ENCODE measurements around the gene TRAF3. TPM values are rescaled to one million over a fixed set of nuclear protein-coding genes. Genes with fewer than 3 reads are reported as not detected.

TRAF3 gene
- total and polyA plus RNA-seq, 4 donors, result 2.1 to 12.0 (median 5.2) TPM

GRCh38 chr14:102853648-102854047 lies 76.4 kb downstream of the TRAF3 start:
- H3K9ac ChIP-seq (ENCODE audit: low read depth in 1 of 2, low read length in 2 of 2), result no peak overlapping the region
- H3K4me3 ChIP-seq (ENCODE audit: low read depth in 1 of 3, low read length in 3 of 3), result no peak overlapping the region
- peaks cover 3 to 14% (median 11%) of the 10 kb centered on the region in 4 donors for H3K4me1 ChIP-seq (ENCODE audit: control insufficient read depth in 4 of 4, insufficient read depth in 4 of 4, low read length in 3 of 4)
- no peaks in the 10 kb centered on the region for H3K36me3 ChIP-seq (ENCODE audit: control insufficient read depth in 4 of 4, insufficient read depth in 3 of 4, low read depth in 1 of 4, low read length in 3 of 4)
- 83% methylated on average over 7 of the region's 7 CpGs for WGBS
- no peak for TF ChIP-seq SP1 (IDR thresholded peaks at IDR 0.05)
- no peak for TF ChIP-seq HNF4A (conservative IDR thresholded peaks at IDR 0.05)
- no peak for TF ChIP-seq TAF1 (conservative IDR thresholded peaks at IDR 0.05)
- no peak for TF ChIP-seq JUND (IDR thresholded peaks at IDR 0.05)
- TF ChIP-seq, protein P1, sequence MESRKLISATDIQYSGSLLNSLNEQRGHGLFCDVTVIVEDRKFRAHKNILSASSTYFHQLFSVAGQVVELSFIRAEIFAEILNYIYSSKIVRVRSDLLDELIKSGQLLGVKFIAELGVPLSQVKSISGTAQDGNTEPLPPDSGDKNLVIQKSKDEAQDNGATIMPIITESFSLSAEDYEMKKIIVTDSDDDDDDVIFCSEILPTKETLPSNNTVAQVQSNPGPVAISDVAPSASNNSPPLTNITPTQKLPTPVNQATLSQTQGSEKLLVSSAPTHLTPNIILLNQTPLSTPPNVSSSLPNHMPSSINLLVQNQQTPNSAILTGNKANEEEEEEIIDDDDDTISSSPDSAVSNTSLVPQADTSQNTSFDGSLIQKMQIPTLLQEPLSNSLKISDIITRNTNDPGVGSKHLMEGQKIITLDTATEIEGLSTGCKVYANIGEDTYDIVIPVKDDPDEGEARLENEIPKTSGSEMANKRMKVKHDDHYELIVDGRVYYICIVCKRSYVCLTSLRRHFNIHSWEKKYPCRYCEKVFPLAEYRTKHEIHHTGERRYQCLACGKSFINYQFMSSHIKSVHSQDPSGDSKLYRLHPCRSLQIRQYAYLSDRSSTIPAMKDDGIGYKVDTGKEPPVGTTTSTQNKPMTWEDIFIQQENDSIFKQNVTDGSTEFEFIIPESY (IDR thresholded peaks at IDR 0.05), result no peak
- TF ChIP-seq CTCF (IDR thresholded peaks at IDR 0.05; ENCODE audit: low read depth, low read length, missing input control), result no peak
- TF ChIP-seq RAD21 (IDR thresholded peaks at IDR 0.05), result no peak
- TF ChIP-seq FOXA1 (IDR thresholded peaks at IDR 0.05), result no peak
- DNase-seq (ENCODE audit: low spot score), result no peak
- H3K27me3 ChIP-seq (ENCODE audit: control insufficient read depth in 4 of 4, insufficient read depth in 4 of 4, low read length in 3 of 4), result no peaks in the 10 kb centered on the region
- H3K27ac ChIP-seq (ENCODE audit: low read depth in 1 of 2, low read length in 2 of 2), result no peak overlapping the region
- H3K9me3 ChIP-seq (ENCODE audit: control insufficient read depth in 4 of 4, low read length in 3 of 4), result no peaks in the 10 kb centered on the region

DNA sequence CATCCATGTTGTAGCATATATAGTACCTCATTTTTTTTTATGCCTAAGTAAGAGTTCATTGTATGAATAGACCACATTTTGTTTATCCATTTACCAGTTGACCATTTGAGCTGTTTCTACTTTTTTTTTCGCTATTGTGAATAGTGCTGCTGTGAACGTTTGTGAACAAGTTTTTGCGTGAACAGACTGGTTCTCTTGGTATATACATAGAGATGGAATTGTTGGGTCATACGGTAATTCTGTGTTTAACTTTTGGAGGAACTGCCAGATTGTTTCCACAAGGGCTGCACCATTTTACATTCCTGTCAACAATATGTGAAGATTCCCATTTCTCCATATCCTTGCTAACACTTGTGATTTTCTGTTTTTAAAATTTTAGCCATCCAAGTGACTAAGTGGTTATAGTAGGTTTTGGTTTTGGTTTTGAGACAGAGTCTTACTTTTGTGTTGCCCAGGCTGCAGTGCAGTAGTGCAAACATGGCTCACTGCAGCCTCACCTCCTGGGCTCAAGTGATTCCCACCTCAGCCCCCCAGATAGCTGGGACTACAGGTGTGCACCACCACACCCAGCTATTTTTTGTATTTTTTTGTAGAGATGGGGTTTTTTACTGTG lies 76.9 kb downstream of the TRAF3 start:
- Histone ChIP-seq H3K9me3 (ENCODE audit: control insufficient read depth in 4 of 4, low read length in 3 of 4) (no peaks in the 10 kb centered on the region), H3K4me1 (ENCODE audit: control insufficient read depth in 4 of 4, insufficient read depth in 4 of 4, low read length in 3 of 4) (peaks cover 2 to 11% (median 9%) of the 10 kb centered on the region in 4 donors), H3K27me3 (ENCODE audit: control insufficient read depth in 4 of 4, insufficient read depth in 4 of 4, low read length in 3 of 4) (no peaks in the 10 kb centered on the region), H3K36me3 (ENCODE audit: control insufficient read depth in 4 of 4, insufficient read depth in 3 of 4, low read depth in 1 of 4, low read length in 3 of 4) (no peaks in the 10 kb centered on the region), H3K9ac (ENCODE audit: low read depth in 1 of 2, low read length in 2 of 2) (no peak overlapping the region), H3K4me3 (ENCODE audit: low read depth in 1 of 3, low read length in 3 of 3) (no peak overlapping the region), H3K27ac (ENCODE audit: low read depth in 1 of 2, low read length in 2 of 2) (no peak overlapping the region)
- 97% methylated on average over 4 of the region's 4 CpGs for WGBS
- TF ChIP-seq ATF3 (IDR thresholded peaks at IDR 0.05) (no peak), HNF4G (IDR thresholded peaks at IDR 0.05) (no peak), EGR1 (IDR thresholded peaks at IDR 0.05; ENCODE audit: low read depth in 2 of 2) (no peak), GABPA (IDR thresholded peaks at IDR 0.05 in 1 of 2, conservative IDR thresholded peaks at IDR 0.05 in 1 of 2) (no peak), CTCF (IDR thresholded peaks at IDR 0.05; ENCODE audit: low read depth, low read length, missing input control) (no peak), TAF1 (conservative IDR thresholded peaks at IDR 0.05) (no peak), SP1 (IDR thresholded peaks at IDR 0.05) (no peak), FOXA2 (IDR thresholded peaks at IDR 0.05) (no peak), JUND (IDR thresholded peaks at IDR 0.05) (no peak), NR2F2 (IDR thresholded peaks at IDR 0.05) (no peak), MAX (IDR thresholded peaks at IDR 0.05) (no peak), FOXA1 (IDR thresholded peaks at IDR 0.05) (no peak), HNF4A (conservative IDR thresholded peaks at IDR 0.05) (no peak), RXRA (IDR thresholded peaks at IDR 0.05) (no peak)
- DNase-seq (ENCODE audit: low spot score), result no peak

All from liver (tissue), 9 donors.